GM12891 (cell line): ENCODE measurements around the gene TRIB2.

Experiments used
- POLR2A ChIP-seq: IDR thresholded peaks from 2 replicates; pipeline ENCODE4 v1.6.1; 2011; ENCODE audit warnings: low read depth, low read length, control low read depth
- POLR2AphosphoS5 ChIP-seq: IDR thresholded peaks from 2 replicates; pipeline ENCODE4 v1.6.1; 2011; ENCODE audit warnings: low read depth, low read length, control low read depth
- TAF1 ChIP-seq: IDR thresholded peaks from 2 replicates; pipeline ENCODE4 v1.6.1; 2011; ENCODE audit warnings: low read depth, low read length, control low read depth

- no peak for TF ChIP-seq POLR2AphosphoS5
- no peak for TF ChIP-seq POLR2A
- TF ChIP-seq TAF1, result no peak
These were observed 30.8 kb upstream of the TRIB2 start for GRCh38 chr2:12685956-12686355.
